PC-9 (cell line): ENCODE measurements around the gene NELL1. TPM values are rescaled to one million over a fixed set of nuclear protein-coding genes. Genes with fewer than 3 reads are reported as not detected.

Experiments
- BruUV-seq: library from RNA; stranded (reverse); fragments of 400-500 nt; replicated peaks from 2 replicates; lab custom pipeline; 2021; lab: Mats Ljungman, UMichigan
- CTCF ChIA-PET: fragments of 300-600 bp; sonication (Branson Sonifier 250); formaldehyde crosslinking; loops from one replicate; lab custom pipeline; 2022; ENCODE audit warnings: antibody characterized with exemption; lab: Charles Lee
- POLR2A ChIA-PET: fragments of 300-600 bp; sonication (Branson Sonifier 250); formaldehyde crosslinking; loops from one replicate; lab custom pipeline; 2022; ENCODE audit warnings: antibody characterized with exemption; ENCODE audit not compliant: unreplicated experiment; lab: Charles Lee
- DNase-seq, 2 experiments: peaks; one replicate each; pipeline versions ENCODE4 v3.0.0 to v3.0.0-alpha.2; 2015 to 2022; ENCODE audit warnings: mixed read lengths in 1 of 2
- H2AFZ ChIP-seq: fragments of 200-600 bp; sonication (generic); 2 replicates; pipeline ENCODE4 v1.8.1; 2017; ENCODE audit warnings: antibody characterized with exemption
- H3F3A ChIP-seq: fragments of 200-600 bp; sonication (generic); 2 replicates; pipeline ENCODE4 v1.8.1; 2017; ENCODE audit warnings: antibody characterized with exemption, mild to moderate bottlenecking, low read depth; ENCODE audit not compliant: insufficient read depth
- H3K27ac ChIP-seq: fragments of 200-600 bp; sonication (generic); 2 replicates; pipeline ENCODE4 v1.6.1; 2016; ENCODE audit warnings: mixed run types
- H3K27me3 ChIP-seq: fragments of 200-600 bp; sonication (generic); 2 replicates; pipeline ENCODE4 v1.6.1; 2016; ENCODE audit warnings: low read depth, mixed run types; ENCODE audit not compliant: insufficient read depth
- H3K36me3 ChIP-seq: fragments of 200-600 bp; sonication (generic); 2 replicates; pipeline ENCODE4 v1.6.1; 2016; ENCODE audit warnings: low read depth, mixed run types
- H3K4me1 ChIP-seq: fragments of 200-600 bp; sonication (generic); replicated peaks from 2 replicates; pipeline ENCODE4 v1.6.1; 2016; ENCODE audit warnings: mixed run types; ENCODE audit not compliant: insufficient read depth
- H3K4me2 ChIP-seq: fragments of 200-600 bp; sonication (generic); 2 replicates; pipeline ENCODE4 v1.6.1; 2017; ENCODE audit warnings: mixed run types
- H3K4me3 ChIP-seq: fragments of 200-600 bp; sonication (generic); 2 replicates; pipeline ENCODE4 v1.6.1; 2016; ENCODE audit warnings: mixed run types
- H3K79me2 ChIP-seq: fragments of 200-600 bp; sonication (generic); 2 replicates; pipeline ENCODE4 v1.6.1; 2017; ENCODE audit warnings: low read depth, mixed run types
- H3K9me2 ChIP-seq: fragments of 200-600 bp; sonication (generic); 2 replicates; pipeline ENCODE4 v1.8.1; 2017; ENCODE audit warnings: mild to moderate bottlenecking; ENCODE audit not compliant: insufficient read depth
- H3K9me3 ChIP-seq: fragments of 200-600 bp; sonication (generic); 2 replicates; pipeline ENCODE4 v1.8.1; 2016; ENCODE audit warnings: low read depth; ENCODE audit not compliant: insufficient read depth
- H4K20me1 ChIP-seq: fragments of 200-600 bp; sonication (generic); 2 replicates; pipeline ENCODE4 v1.8.1; 2017; ENCODE audit not compliant: insufficient read depth
- CTCF ChIP-seq: fragments of 200-600 bp; sonication (generic); conservative IDR thresholded peaks from 2 replicates; pipeline ENCODE4 v1.6.1; 2017; ENCODE audit warnings: mixed run types, antibody characterized with exemption, mild to moderate bottlenecking, moderate library complexity
- EZH2 ChIP-seq: fragments of 200-600 bp; sonication (generic); IDR thresholded peaks from 2 replicates; pipeline ENCODE4 v1.8.0; 2017; ENCODE audit warnings: antibody characterized with exemption, low read depth
- intact Hi-C: fragments of 100-400 bp; cut with micrococcal nuclease; formaldehyde crosslinking; loops from one replicate; pipeline ENCODE4 v1.10.0; 2022; ENCODE audit not compliant: unreplicated experiment
- total RNA-seq: library from RNA; stranded (reverse); gene quantifications from 2 replicates; pipeline ENCODE4 v1.2.3, GENCODE V29; 2021

The NELL1 gene
- total RNA-seq, 1 experiment from 2014 or later = not detected

GRCh38 chr11:21494946-21495345 lies 825.6 kb downstream of the NELL1 start:
- Histone ChIP-seq H2AFZ (no peak overlapping the region), H3F3A (no peaks in the 10 kb centered on the region), H3K4me3 (no peak overlapping the region), H4K20me1 (no peaks in the 10 kb centered on the region), H3K27me3 (no peaks in the 10 kb centered on the region), H3K4me2 (no peak overlapping the region), H3K9me3 (no peaks in the 10 kb centered on the region), H3K9me2 (no peaks in the 10 kb centered on the region), H3K36me3 (no peaks in the 10 kb centered on the region), H3K79me2 (no peaks in the 10 kb centered on the region), H3K27ac (no peak overlapping the region), H3K4me1 (no peaks in the 10 kb centered on the region)
- TF ChIP-seq CTCF = no peak
- ChIA-PET POLR2A (no interaction called here), CTCF (no interaction called here)
- intact Hi-C loops = no loop called here
- DNase-seq = no peak
- BruUV-seq = no TSS peak

DNA sequence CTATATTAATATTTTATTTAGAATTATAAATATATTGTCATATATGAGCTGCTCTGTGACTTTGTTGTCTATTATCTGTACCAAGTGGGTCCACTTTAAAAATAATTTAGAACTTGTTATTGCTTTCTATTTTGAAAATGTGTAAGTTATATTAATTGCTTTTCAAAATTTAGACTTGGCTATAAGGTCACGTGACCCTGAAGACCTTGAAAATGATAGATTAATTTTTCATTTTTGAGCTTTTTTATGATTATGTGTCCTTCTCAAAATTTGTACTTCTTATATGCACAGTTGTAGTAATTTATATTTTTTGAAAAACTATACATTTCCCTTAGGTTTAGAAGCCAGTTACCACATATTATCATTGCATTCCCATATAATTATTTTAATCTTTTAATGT lies 826.5 kb downstream of the NELL1 start:
- POLR2A ChIA-PET = no interaction called here
- Histone ChIP-seq H4K20me1 (no peaks in the 10 kb centered on the region), H3K79me2 (no peaks in the 10 kb centered on the region), H3K27me3 (no peaks in the 10 kb centered on the region), H3K27ac (no peak overlapping the region), H3K4me3 (no peak overlapping the region), H2AFZ (no peak overlapping the region), H3K36me3 (no peaks in the 10 kb centered on the region), H3K4me1 (no peaks in the 10 kb centered on the region), H3K9me2 (no peaks in the 10 kb centered on the region), H3K4me2 (no peak overlapping the region), H3K9me3 (no peaks in the 10 kb centered on the region), H3F3A (no peaks in the 10 kb centered on the region)
- CTCF ChIA-PET = no interaction called here
- no peak for TF ChIP-seq EZH2
- TF ChIP-seq CTCF = no peak
- no TSS peak for BruUV-seq
- no peak for DNase-seq
- intact Hi-C loops = no loop called here

DNA sequence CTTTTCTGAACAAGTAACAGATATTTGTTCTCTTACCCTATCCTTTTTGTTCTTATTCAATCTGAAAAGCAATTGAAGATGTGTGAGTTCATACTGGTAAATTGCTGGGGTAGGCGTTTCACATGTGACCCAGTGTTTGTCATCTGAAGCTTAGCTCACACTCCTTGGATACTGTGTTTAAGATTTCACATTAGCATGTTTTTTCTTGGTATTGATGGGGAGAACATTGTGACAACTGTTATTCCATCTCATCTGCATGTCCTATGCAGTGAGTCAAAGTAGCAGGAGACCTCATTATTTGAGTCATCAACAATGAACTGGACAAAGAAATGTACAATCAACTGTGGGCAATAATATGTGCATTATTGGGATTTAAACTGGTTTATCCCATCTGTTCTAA lies 831.9 kb downstream of the NELL1 start:
- no peak overlapping the region for H3K4me3 ChIP-seq
- H4K20me1 ChIP-seq = no peaks in the 10 kb centered on the region
- H3F3A ChIP-seq = no peaks in the 10 kb centered on the region
- H3K27me3 ChIP-seq = no peaks in the 10 kb centered on the region
- H3K4me2 ChIP-seq = no peak overlapping the region
- TF ChIP-seq CTCF (no peak), EZH2 (no peak)
- intact Hi-C loops = no loop called here
- DNase-seq = no peak
- H3K36me3 ChIP-seq = no peaks in the 10 kb centered on the region
- H3K79me2 ChIP-seq = no peaks in the 10 kb centered on the region
- BruUV-seq = no TSS peak
- ChIA-PET POLR2A (no interaction called here), CTCF (no interaction called here)
- no peaks in the 10 kb centered on the region for H3K4me1 ChIP-seq
- no peak overlapping the region for H2AFZ ChIP-seq
- no peaks in the 10 kb centered on the region for H3K9me3 ChIP-seq
- no peak overlapping the region for H3K27ac ChIP-seq
- H3K9me2 ChIP-seq = no peaks in the 10 kb centered on the region
